K562 (cell line): ENCODE results near the gene KIAA0930. TPM values are rescaled to one million over a fixed set of nuclear protein-coding genes. Genes with fewer than 3 reads are reported as not detected.

ENCODE experiments used
- ATAC-seq: fragments of 200-7000 bp; cut with Tn5 transposase; 3 replicates; pipeline ENCODE4 v1.9.1; 2020; ENCODE audit warnings: moderate library complexity
- BruUV-seq: library from RNA; stranded (reverse); fragments of 400-500 nt; replicated peaks from 2 replicates; lab custom pipeline; 2021; lab: Mats Ljungman, UMichigan
- CTCF ChIA-PET: fragments of 300-600 bp; formaldehyde crosslinking; extraction: SDS; loops from one replicate; lab custom pipeline; 2021; ENCODE audit warnings: low intra/inter-chr PET ratio; lab: Yijun Ruan, JAX
- POLR2A ChIA-PET: fragments of 300-600, 350-650 bp; sonication (Branson Sonifier 250); formaldehyde crosslinking; extraction: SDS; loops from one replicate; lab custom pipeline; 2021; ENCODE audit warnings: antibody characterized with exemption, inconsistent platforms; lab: Yijun Ruan, JAX
- DNase-seq, 4 experiments: peaks; one replicate each; pipeline versions ENCODE4 v3.0.0 to v3.0.0-alpha.2; 2011 to 2018; ENCODE audit warnings: low spot score in 3 of 4, mixed read lengths in 3 of 4; ENCODE audit errors: extremely low read depth in 1 of 4
- FAIRE-seq: peaks from 2 replicates; lab custom pipeline; 2011; peaks lifted over from hg19 to GRCh38; lab: Jason Lieb, UNC
- H2AFZ ChIP-seq: 2 replicates; pipeline ENCODE4 v1.6.0; 2011; ENCODE audit warnings: low read depth, low read length, control low read depth, inconsistent platforms
- H3K27ac ChIP-seq: fragments of 200-600 bp; 3 replicates; pipeline ENCODE4 v1.8.0; 2011; ENCODE audit warnings: low read depth, mild to moderate bottlenecking, control low read depth, inconsistent platforms, low read length, moderate library complexity, mixed read lengths; ENCODE audit errors: extremely low read depth
- H3K27me3 ChIP-seq, 2 experiments: fragments of 300-600 bp in 1 of 2; 2 replicates in 1 of 2; 3 replicates in 1 of 2; pipeline versions ENCODE4 v1.6.0 to v1.8.0; 2011; ENCODE audit warnings: inconsistent platforms in 2 of 2, low read length in 2 of 2, mild to moderate bottlenecking in 1 of 2, mixed read lengths in 1 of 2, moderate library complexity in 1 of 2; ENCODE audit not compliant: control insufficient read depth in 2 of 2, insufficient read depth in 2 of 2
- H3K36me3 ChIP-seq: fragments of 300-600 bp; 3 replicates; pipeline ENCODE4 v1.8.0; 2011; ENCODE audit warnings: mild to moderate bottlenecking, low read length, inconsistent platforms; ENCODE audit not compliant: control insufficient read depth, insufficient read depth
- H3K4me1 ChIP-seq, 2 experiments: fragments of 200-600 bp in 1 of 2; replicated peaks in 1 of 2; 2 replicates in 1 of 2; 3 replicates in 1 of 2; pipeline versions ENCODE4 v1.5.1 to v1.8.0; 2011; ENCODE audit warnings: inconsistent platforms in 2 of 2, low read length in 2 of 2, mild to moderate bottlenecking in 1 of 2, mixed read lengths in 1 of 2, moderate library complexity in 1 of 2; ENCODE audit not compliant: control insufficient read depth in 2 of 2, insufficient read depth in 2 of 2
- H3K4me2 ChIP-seq: 2 replicates; pipeline ENCODE4 v1.6.1; 2011; ENCODE audit warnings: low read length, control low read depth, inconsistent platforms, mixed read lengths; ENCODE audit not compliant: insufficient read depth
- H3K4me3 ChIP-seq: fragments of 200-600 bp; sonication (generic), shearing (Covaris generic); 2 replicates; pipeline ENCODE4 v1.5.1; 2016; ENCODE audit warnings: control low read depth, inconsistent platforms
- H3K79me2 ChIP-seq: fragments of 200-600 bp; 3 replicates; pipeline ENCODE4 v1.8.0; 2011; ENCODE audit warnings: low read length, inconsistent platforms; ENCODE audit not compliant: control insufficient read depth, insufficient read depth
- H3K9ac ChIP-seq, 2 experiments: 2 replicates each; pipeline versions ENCODE4 v1.6.0 to v1.6.1; 2011; ENCODE audit warnings: low read depth in 2 of 2, low read length in 2 of 2, control low read depth in 1 of 2, inconsistent platforms in 1 of 2, mild to moderate bottlenecking in 1 of 2, mixed read lengths in 1 of 2; ENCODE audit not compliant: insufficient read depth in 1 of 2
- H3K9me1 ChIP-seq: one replicate; pipeline ENCODE4 v1.6.0; 2011; ENCODE audit warnings: inconsistent platforms, mild to moderate bottlenecking, low read length, moderate library complexity; ENCODE audit not compliant: control insufficient read depth, insufficient read depth
- H3K9me3 ChIP-seq: replicated peaks from 2 replicates; pipeline ENCODE4 v1.5.1; 2011; ENCODE audit warnings: low read depth, low read length, inconsistent platforms; ENCODE audit not compliant: control insufficient read depth, insufficient read depth
- H4K20me1 ChIP-seq: replicated peaks from 2 replicates; pipeline ENCODE4 v1.6.1; 2011; ENCODE audit warnings: low read length, inconsistent platforms, mixed read lengths; ENCODE audit not compliant: control insufficient read depth, insufficient read depth
- CEBPB ChIP-seq: fragments of 450-650 bp; IDR thresholded peaks from 2 replicates; pipeline ENCODE4 v1.6.1; 2016; ENCODE audit warnings: missing genetic modification characterization, missing compliant biosample characterization
- DPF2 ChIP-seq: fragments of 450-650 bp; IDR thresholded peaks from 2 replicates; pipeline ENCODE4 v1.6.1; 2016
- MYC ChIP-seq, 2 experiments: fragments of 250-450 bp in 1 of 2; sonication (Bioruptor Pico) in 1 of 2; IDR thresholded peaks; 2 replicates each; pipeline versions ENCODE4 v1.5.1 to v1.6.1; 2012 to 2021; ENCODE audit warnings: low read depth in 2 of 2, borderline replicate concordance in 1 of 2, improper control_type of control experiment in 1 of 2, low read length in 1 of 2, mild to moderate bottlenecking in 1 of 2, moderate library complexity in 1 of 2
- RBM14 ChIP-seq: fragments of 200-400 bp; formaldehyde crosslinking; IDR thresholded peaks from 2 replicates; pipeline ENCODE4 v1.6.1; 2018; ENCODE audit warnings: low read depth, mild to moderate bottlenecking, low read length, moderate library complexity, borderline replicate concordance; ENCODE audit not compliant: insufficient read depth
- SMARCA5 ChIP-seq: fragments of 450-650 bp; IDR thresholded peaks from 2 replicates; pipeline ENCODE4 v1.6.1; 2016
- SNIP1 ChIP-seq: fragments of 450-650 bp; IDR thresholded peaks from 2 replicates; pipeline ENCODE4 v1.7.1; 2017; ENCODE audit warnings: low read depth, mild to moderate bottlenecking
- SP1 ChIP-seq: sonication (generic); formaldehyde crosslinking; IDR thresholded peaks from 2 replicates; pipeline ENCODE4 v1.8.1; 2022; ENCODE audit warnings: mild to moderate bottlenecking, missing genetic modification reagents
- SPI1 ChIP-seq: IDR thresholded peaks from 2 replicates; pipeline ENCODE4 v1.6.1; 2011; ENCODE audit warnings: low read depth, low read length, control low read depth, borderline replicate concordance
- TRIM28 ChIP-seq: fragments of 450-650 bp; IDR thresholded peaks from 2 replicates; pipeline ENCODE4 v1.6.1; 2017
- ZKSCAN8 ChIP-seq: fragments of 200-800 bp; sonication (Bioruptor generic); IDR thresholded peaks from 2 replicates; pipeline ENCODE4 v1.6.1; 2016; ENCODE audit warnings: missing genetic modification characterization, missing compliant biosample characterization
- WGBS: fragments of 100-300 bp; shearing (Covaris generic); methylation state at CpG from one replicate; pipeline ENCODE4 v1.1.6; 2016; ENCODE audit warnings: low coverage, mixed read lengths; ENCODE audit not compliant: insufficient coverage; ENCODE audit errors: missing lambda C conversion rate; 5-methylcytosine and 5-hydroxymethylcytosine counted together
- in situ Hi-C: fragments of 300-500 bp; cut with MboI; formaldehyde crosslinking; loops from 4 replicates; pipeline ENCODE4 v1.15.0; 2018; ENCODE audit warnings: inconsistent platforms, mixed read lengths
- intact Hi-C: fragments of 100-400 bp; cut with micrococcal nuclease; formaldehyde crosslinking; loops from 2 replicates; pipeline ENCODE4 v1.14.2; 2022
- polyA plus RNA-seq, 8 experiments: library from polyadenylated mRNA; depleted of rRNA in 4 of 8; stranded (reverse) in 5 of 8; unstranded in 3 of 8; fragments of >200 nt; fragmentation: Nextera tagmentation in 2 of 8; fragmentation: Illumina TruSeq in 1 of 8; extraction: Ambion mirVana in 2 of 8; extraction: Trizol in 1 of 8; gene quantifications; 2 replicates each; pipeline versions ENCODE4 v1.2.1 to v1.2.3, GENCODE V29; 2011 to 2014; ENCODE audit warnings: inconsistent platforms in 1 of 8, missing spikeins in 1 of 8
- total RNA-seq, 7 experiments: library from RNA; depleted of rRNA in 6 of 7; stranded (reverse); fragments of >200 nt in 6 of 7; fragmentation: Illumina TruSeq in 2 of 7; extraction: Trizol in 2 of 7; gene quantifications; 2 replicates each; pipeline versions ENCODE4 v1.2.1 to v1.2.3, GENCODE V29; 2011 to 2021; ENCODE audit warnings: low replicate concordance in 1 of 7
- TF ChIP-seq, protein P1 (sequence below): fragments of 450-650 bp; IDR thresholded peaks from 2 replicates; pipeline ENCODE4 v1.6.1; 2018; ENCODE audit warnings: mild to moderate bottlenecking, low read depth; ENCODE audit not compliant: partially characterized antibody
- TF ChIP-seq, protein P2 (sequence below): fragments of 450-650 bp; IDR thresholded peaks from 2 replicates; pipeline ENCODE4 v1.6.1; 2016; ENCODE audit warnings: borderline replicate concordance

Gene KIAA0930
- total and polyA plus RNA-seq, 9 of the 15 experiments (the other 6 are each of a cell fraction or from before 2014, with no cell fraction given): 0.24 to 12.1 (median 6.4) TPM

DNA sequence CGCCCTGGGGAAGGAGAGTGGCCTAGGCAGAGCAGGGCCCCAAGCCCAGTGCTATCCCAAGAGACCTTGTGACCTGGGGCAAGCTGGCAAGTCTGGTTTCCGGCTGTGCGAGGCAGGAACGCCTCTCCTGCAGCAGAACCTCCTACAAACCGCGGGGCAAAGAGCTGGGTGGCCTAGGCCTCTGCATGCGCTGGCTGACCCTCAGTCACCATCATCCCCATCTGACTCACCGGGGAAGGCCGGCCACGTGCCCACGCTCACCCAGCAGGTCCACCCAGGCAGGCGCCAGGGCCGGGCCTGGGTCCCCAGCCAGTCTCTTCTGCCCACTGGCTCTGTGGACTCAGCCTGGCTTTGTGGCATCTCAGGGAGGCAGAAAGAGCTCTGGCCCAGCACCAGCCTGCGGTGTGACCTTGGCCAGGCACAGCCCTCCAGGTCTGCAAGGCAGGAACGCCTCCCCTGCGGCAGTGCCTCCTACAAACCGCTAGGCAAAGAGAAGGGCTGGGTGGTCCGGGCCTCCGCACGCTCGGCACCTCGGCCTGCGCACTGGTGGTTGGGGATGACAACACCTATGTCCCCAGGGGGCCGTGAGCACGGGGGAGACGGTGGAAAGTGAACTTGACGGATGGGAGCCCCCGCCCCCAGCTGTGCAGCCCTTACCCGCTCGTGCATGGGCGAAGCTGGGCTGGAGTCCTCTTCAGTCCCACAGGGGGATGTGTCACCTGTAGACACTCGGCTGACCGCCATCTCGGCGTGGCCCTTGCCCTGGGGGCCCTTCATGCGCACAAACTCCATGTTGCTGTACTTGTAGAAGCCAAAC lies 38.2 kb downstream of the KIAA0930 start:
- no peak for DNase-seq
- H3K4me3 ChIP-seq: no peak overlapping the region
- H3K79me2 ChIP-seq: no peaks in the 10 kb centered on the region
- in situ Hi-C loops: no loop called here
- no peaks in the 10 kb centered on the region for H3K36me3 ChIP-seq
- H3K9ac ChIP-seq: no peak overlapping the region
- ChIA-PET CTCF (no interaction called here), POLR2A (no interaction called here)
- no peak overlapping the region for H2AFZ ChIP-seq
- intact Hi-C loops: loop anchor here (10.0 kb wide), 1 partner anchor 98 kb away; no protein-coding TSS in a partner anchor
- no peaks in the 10 kb centered on the region; the same call in 1 of the 2 replicates for H4K20me1 ChIP-seq
- H3K9me3 ChIP-seq: no peaks in the 10 kb centered on the region
- no peak for ATAC-seq
- no peak overlapping the region for H3K27ac ChIP-seq
- 79% methylated on average over 17 of the region's 36 CpGs for WGBS
- BruUV-seq: no TSS peak
- peaks cover 0 to 38% of the 10 kb centered on the region in 2 experiments; a peak in 2 of 5 replicates for H3K4me1 ChIP-seq
- FAIRE-seq: no peak
- no peaks in the 10 kb centered on the region for H3K27me3 ChIP-seq
- no peak overlapping the region for H3K4me2 ChIP-seq
- no peak for TF ChIP-seq CEBPB (tag)
- TF ChIP-seq ZKSCAN8 (CRISPR knock-in tag): no peak
- TF ChIP-seq SPI1: no peak
- TF ChIP-seq MYC (IDR thresholded peaks at IDR 0.05; ENCODE audit: low read depth, low read length): no peak
- TF ChIP-seq MYC (CRISPR knock-in tag; IDR thresholded peaks at IDR 0.05; ENCODE audit: borderline replicate concordance, low read depth): no peak
- TF ChIP-seq DPF2: no peak
- TF ChIP-seq SMARCA5: no peak
- TF ChIP-seq, protein P1, sequence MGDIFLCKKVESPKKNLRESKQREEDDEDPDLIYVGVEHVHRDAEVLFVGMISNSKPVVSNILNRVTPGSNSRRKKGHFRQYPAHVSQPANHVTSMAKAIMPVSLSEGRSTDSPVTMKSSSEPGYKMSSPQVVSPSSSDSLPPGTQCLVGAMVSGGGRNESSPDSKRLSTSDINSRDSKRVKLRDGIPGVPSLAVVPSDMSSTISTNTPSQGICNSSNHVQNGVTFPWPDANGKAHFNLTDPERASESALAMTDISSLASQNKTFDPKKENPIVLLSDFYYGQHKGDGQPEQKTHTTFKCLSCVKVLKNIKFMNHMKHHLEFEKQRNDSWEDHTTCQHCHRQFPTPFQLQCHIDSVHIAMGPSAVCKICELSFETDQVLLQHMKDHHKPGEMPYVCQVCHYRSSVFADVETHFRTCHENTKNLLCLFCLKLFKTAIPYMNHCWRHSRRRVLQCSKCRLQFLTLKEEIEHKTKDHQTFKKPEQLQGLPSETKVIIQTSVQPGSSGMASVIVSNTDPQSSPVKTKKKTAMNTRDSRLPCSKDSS: no peak
- no peak for TF ChIP-seq SNIP1
- TF ChIP-seq TRIM28: no peak
- TF ChIP-seq, protein P2, sequence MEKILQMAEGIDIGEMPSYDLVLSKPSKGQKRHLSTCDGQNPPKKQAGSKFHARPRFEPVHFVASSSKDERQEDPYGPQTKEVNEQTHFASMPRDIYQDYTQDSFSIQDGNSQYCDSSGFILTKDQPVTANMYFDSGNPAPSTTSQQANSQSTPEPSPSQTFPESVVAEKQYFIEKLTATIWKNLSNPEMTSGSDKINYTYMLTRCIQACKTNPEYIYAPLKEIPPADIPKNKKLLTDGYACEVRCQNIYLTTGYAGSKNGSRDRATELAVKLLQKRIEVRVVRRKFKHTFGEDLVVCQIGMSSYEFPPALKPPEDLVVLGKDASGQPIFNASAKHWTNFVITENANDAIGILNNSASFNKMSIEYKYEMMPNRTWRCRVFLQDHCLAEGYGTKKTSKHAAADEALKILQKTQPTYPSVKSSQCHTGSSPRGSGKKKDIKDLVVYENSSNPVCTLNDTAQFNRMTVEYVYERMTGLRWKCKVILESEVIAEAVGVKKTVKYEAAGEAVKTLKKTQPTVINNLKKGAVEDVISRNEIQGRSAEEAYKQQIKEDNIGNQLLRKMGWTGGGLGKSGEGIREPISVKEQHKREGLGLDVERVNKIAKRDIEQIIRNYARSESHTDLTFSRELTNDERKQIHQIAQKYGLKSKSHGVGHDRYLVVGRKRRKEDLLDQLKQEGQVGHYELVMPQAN: no peak
- TF ChIP-seq RBM14: no peak
- TF ChIP-seq SP1 (CRISPR knock-in tag): no peak
- H3K9me1 ChIP-seq: peaks cover 6% of the 10 kb centered on the region
